Prostate gland (tissue), 2 donors: Measurements from ENCODE around the gene PEX3.

ENCODE experiments used
- CTCF ChIP-seq, 4 experiments: fragments of 200-600 bp in 2 of 4; fragments of 450-650 bp in 2 of 4; sonication (generic) in 2 of 4; IDR thresholded peaks; 1 replicate in 3 of 4; 2 replicates in 1 of 4; pipeline ENCODE4 v1.5.1; 2016 to 2019; ENCODE audit warnings: antibody characterized with exemption in 4 of 4, mild to moderate bottlenecking in 2 of 4, moderate library complexity in 2 of 4
- POLR2A ChIP-seq: fragments of 450-650 bp; IDR thresholded peaks from one replicate; pipeline ENCODE4 v1.6.1; 2016; ENCODE audit warnings: antibody characterized with exemption, mild to moderate bottlenecking
- POLR2AphosphoS5 ChIP-seq: sonication (generic); formaldehyde crosslinking; IDR thresholded peaks from one replicate; pipeline ENCODE4 v1.6.1; 2017; ENCODE audit warnings: antibody characterized with exemption

GRCh38 chr6:143535189-143535614, 84.6 kb downstream of the PEX3 start:
- TF ChIP-seq CTCF (IDR thresholded peaks at IDR 0.05), result no peak
- TF ChIP-seq POLR2AphosphoS5, result no peak
- no peak for TF ChIP-seq POLR2A
